Caco-2 (cell line): ENCODE data around the gene HID1. TPM values are rescaled to one million over a fixed set of nuclear protein-coding genes. Genes with fewer than 3 reads are reported as not detected.

Experiments
- BruUV-seq: library from RNA; stranded (reverse); fragments of 400-500 nt; replicated peaks from 2 replicates; lab custom pipeline; 2021; lab: Mats Ljungman, UMichigan
- CTCF ChIA-PET: fragments of 300-600 bp; sonication (Branson Sonifier 250); formaldehyde crosslinking; loops from one replicate; lab custom pipeline; 2022; ENCODE audit warnings: antibody characterized with exemption; lab: Charles Lee
- POLR2A ChIA-PET: fragments of 300-600 bp; sonication (Branson Sonifier 250); formaldehyde crosslinking; loops from one replicate; lab custom pipeline; 2022; ENCODE audit warnings: antibody characterized with exemption; lab: Charles Lee
- DNase-seq, 2 experiments: peaks; one replicate each; pipeline versions ENCODE4 v3.0.0 to v3.0.0-alpha.2; 2020 to 2022
- H3K27me3 ChIP-seq: replicated peaks from 2 replicates; pipeline ENCODE4 v1.6.0; 2011; ENCODE audit warnings: low read length; ENCODE audit not compliant: control insufficient read depth, insufficient read depth
- H3K36me3 ChIP-seq: 2 replicates; pipeline ENCODE4 v1.5.1; 2011; ENCODE audit warnings: low read length; ENCODE audit not compliant: control insufficient read depth, insufficient read depth
- H3K4me1 ChIP-seq: fragments of 250-450 bp; sonication (Bioruptor Pico); 2 replicates; pipeline ENCODE4 v1.5.1; 2020; ENCODE audit warnings: mild to moderate bottlenecking
- H3K4me3 ChIP-seq: 2 replicates; pipeline ENCODE4 v1.5.1; 2011; ENCODE audit warnings: low read depth, mild to moderate bottlenecking, control low read depth, low read length
- H3K9me3 ChIP-seq: fragments of 250-450 bp; sonication (Bioruptor Pico); 2 replicates; pipeline ENCODE4 v1.5.1; 2020; ENCODE audit warnings: mild to moderate bottlenecking, moderate library complexity
- H3K27ac Mint-ChIP-seq: one replicate; pipeline ENCODE4 v1.8.0; 2022; ENCODE audit warnings: mixed read lengths; ENCODE audit not compliant: unreplicated experiment
- H3K27me3 Mint-ChIP-seq: one replicate; pipeline ENCODE4 v1.8.0; 2022; ENCODE audit warnings: mixed read lengths; ENCODE audit not compliant: insufficient read depth, unreplicated experiment
- H3K36me3 Mint-ChIP-seq: one replicate; pipeline ENCODE4 v1.8.0; 2022; ENCODE audit warnings: mild to moderate bottlenecking, mixed read lengths; ENCODE audit not compliant: insufficient read depth, unreplicated experiment
- H3K4me1 Mint-ChIP-seq: one replicate; pipeline ENCODE4 v1.8.0; 2022; ENCODE audit warnings: low read depth, mixed read lengths; ENCODE audit not compliant: unreplicated experiment
- H3K4me3 Mint-ChIP-seq: one replicate; pipeline ENCODE4 v1.8.0; 2022; ENCODE audit warnings: mild to moderate bottlenecking, moderate library complexity, mixed read lengths; ENCODE audit not compliant: unreplicated experiment
- H3K9me3 Mint-ChIP-seq: one replicate; pipeline ENCODE4 v1.8.0; 2022; ENCODE audit warnings: mixed read lengths; ENCODE audit not compliant: unreplicated experiment
- CTCF ChIP-seq, 2 experiments: fragments of 200-600 bp in 1 of 2; IDR thresholded peaks; 1 replicate in 1 of 2; 2 replicates in 1 of 2; pipeline versions ENCODE4 v1.5.1 to v1.8.0; 2011 to 2022; ENCODE audit warnings: antibody characterized with exemption in 1 of 2, control low read depth in 1 of 2, inconsistent platforms in 1 of 2, low read depth in 1 of 2, low read length in 1 of 2, mild to moderate bottlenecking in 1 of 2, moderate library complexity in 1 of 2; ENCODE audit not compliant: insufficient read depth in 1 of 2, severe bottlenecking in 1 of 2, unreplicated experiment in 1 of 2
- intact Hi-C: fragments of 100-400 bp; cut with micrococcal nuclease; formaldehyde crosslinking; loops from one replicate; pipeline ENCODE4 v1.10.0; 2022; ENCODE audit not compliant: unreplicated experiment
- total RNA-seq: library from RNA; stranded (reverse); gene quantifications from 2 replicates; pipeline ENCODE4 v1.2.3, GENCODE V29; 2022

HID1 gene
- total RNA-seq, 1 experiment from 2014 or later, result 29.8 TPM

GRCh38 chr17:74957935-74958740 lies 14.4 kb downstream of the HID1 start:
- CTCF ChIA-PET, result interaction anchor here (0.6 to 3.9 kb wide), 15 partner anchors 9 to 138 kb away, joined by 3 to 46 read pairs (median 5); partner anchors contain the start of genes CDR2L, FADS6, FDXR and HID1
- peaks cover 23% of the 10 kb centered on the region for H3K36me3 Mint-ChIP-seq

DNA sequence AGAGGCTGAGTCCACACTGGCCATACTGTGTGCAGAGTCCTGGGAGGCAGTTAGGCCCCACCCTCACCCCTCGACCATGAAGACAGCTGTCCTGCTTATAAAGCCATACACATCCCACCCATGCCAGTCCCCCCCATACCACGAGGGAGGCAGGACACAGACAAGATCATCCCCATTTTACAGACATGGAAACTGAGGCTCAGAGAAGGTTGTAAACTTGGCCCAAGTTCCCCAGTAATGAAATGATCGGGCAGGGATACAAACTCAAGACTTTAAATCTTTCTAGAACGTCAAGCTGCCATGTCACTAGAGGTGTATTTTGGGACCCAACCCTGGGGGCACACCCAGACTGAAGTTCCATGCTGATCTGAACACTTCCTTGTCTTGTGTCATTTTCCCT lies 16.5 kb downstream of the HID1 start:
- Mint-ChIP-seq H3K36me3 (peaks cover 21% of the 10 kb centered on the region), H3K9me3 (no peaks in the 10 kb centered on the region), H3K4me1 (peaks cover 21% of the 10 kb centered on the region), H3K27ac (no peak overlapping the region), H3K4me3 (no peak overlapping the region), H3K27me3 (no peaks in the 10 kb centered on the region)
- Histone ChIP-seq H3K9me3 (no peaks in the 10 kb centered on the region), H3K36me3 (peaks cover 1% of the 10 kb centered on the region), H3K27me3 (no peaks in the 10 kb centered on the region), H3K4me3 (no peak overlapping the region), H3K4me1 (peaks cover 11% of the 10 kb centered on the region)
- TF ChIP-seq CTCF (IDR thresholded peaks at IDR 0.05; ENCODE audit: insufficient read depth in 1 of 2, low read depth in 1 of 2, low read length in 1 of 2, severe bottlenecking in 1 of 2, unreplicated experiment in 1 of 2), result no peak
- no peak for DNase-seq
- no TSS peak for BruUV-seq
- CTCF ChIA-PET, result interaction anchor here (1.3 to 3.9 kb wide), 3 partner anchors 32 to 113 kb away, joined by 3 to 46 read pairs (median 4); partner anchors contain the start of genes FDXR, OTOP2 and USH1G
- POLR2A ChIA-PET, result no interaction called here
- intact Hi-C loops, result no loop called here

More at GRCh38 chr17:74957935-74958740, 14.4 kb downstream of the HID1 start:
- no peaks in the 10 kb centered on the region for H3K27me3 ChIP-seq
- POLR2A ChIA-PET, result interaction anchor here (0.5 to 0.6 kb wide), 2 partner anchors 24 to 86 kb away, joined by 3 read pairs; partner anchors contain the start of gene FDXR
- Mint-ChIP-seq H3K27ac (peak overlapping the region; percentile 35), H3K9me3 (no peaks in the 10 kb centered on the region), H3K4me3 (no peak overlapping the region), H3K4me1 (peaks cover 28% of the 10 kb centered on the region), H3K27me3 (no peaks in the 10 kb centered on the region)
- H3K4me3 ChIP-seq, result no peak overlapping the region
- peak; percentile 75 to 91 for DNase-seq
- BruUV-seq, result no TSS peak
- no peaks in the 10 kb centered on the region for H3K9me3 ChIP-seq
- H3K36me3 ChIP-seq, result peaks cover 1% of the 10 kb centered on the region; the same call in 1 of the 2 replicates
- intact Hi-C loops, result loop anchor here (1.0 kb wide), 2 partner anchors 35 to 167 kb away; partner anchors contain the start of gene USH1G
- H3K4me1 ChIP-seq, result peaks cover 7% of the 10 kb centered on the region
- peak; percentile 96 to 98 for TF ChIP-seq CTCF (IDR thresholded peaks at IDR 0.05; ENCODE audit: insufficient read depth in 1 of 2, low read depth in 1 of 2, low read length in 1 of 2, severe bottlenecking in 1 of 2, unreplicated experiment in 1 of 2)

DNA sequence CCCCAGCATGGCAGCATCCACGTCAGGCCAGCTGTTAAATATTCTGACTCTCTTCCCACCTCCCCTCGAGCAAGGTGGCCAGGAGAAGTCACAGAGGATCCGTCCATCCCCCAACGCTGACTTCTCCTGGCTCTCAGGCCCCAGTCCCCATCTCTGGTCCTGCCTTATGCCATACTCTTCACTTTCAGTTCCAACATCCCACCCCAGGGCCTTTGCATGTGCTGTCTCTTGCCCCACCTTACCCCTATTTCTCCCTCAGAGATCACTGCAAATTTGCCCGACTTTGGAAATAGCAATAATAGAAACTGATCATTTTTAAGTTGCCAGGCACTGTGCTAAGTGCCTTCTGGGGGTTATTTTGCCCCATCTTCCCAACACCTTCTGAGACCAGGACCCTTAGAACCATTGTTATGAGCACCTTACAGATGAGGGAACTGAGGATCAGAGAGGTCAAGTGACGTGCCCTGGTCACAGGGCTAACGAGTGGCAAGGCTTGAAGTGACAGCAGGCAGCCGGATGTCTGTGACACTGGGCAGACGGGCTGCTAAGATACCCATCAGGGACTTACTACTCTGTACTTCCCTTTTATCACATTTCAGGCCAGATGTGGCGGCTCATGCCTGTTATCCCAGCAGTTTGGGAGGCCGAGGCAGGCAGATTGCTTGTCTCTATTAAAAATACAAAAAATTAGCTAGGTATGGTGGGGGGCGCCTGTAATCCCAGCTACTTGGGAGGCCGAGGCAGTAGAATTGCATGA lies 17.7 kb downstream of the HID1 start:
- Histone ChIP-seq H3K36me3 (peaks cover under 1% of the 10 kb centered on the region), H3K4me3 (no peak overlapping the region), H3K4me1 (peaks cover 8% of the 10 kb centered on the region), H3K9me3 (no peaks in the 10 kb centered on the region), H3K27me3 (no peaks in the 10 kb centered on the region)
- peaks cover 9% of the 10 kb centered on the region for H3K36me3 Mint-ChIP-seq
- no peak for TF ChIP-seq CTCF (IDR thresholded peaks at IDR 0.05; ENCODE audit: insufficient read depth in 1 of 2, low read depth in 1 of 2, low read length in 1 of 2, severe bottlenecking in 1 of 2, unreplicated experiment in 1 of 2)
- no peak for DNase-seq
- no peak overlapping the region for H3K4me3 Mint-ChIP-seq
- H3K27me3 Mint-ChIP-seq, result no peaks in the 10 kb centered on the region
- no peak overlapping the region for H3K27ac Mint-ChIP-seq
- POLR2A ChIA-PET, result no interaction called here
- BruUV-seq, result no TSS peak
- intact Hi-C loops, result loop anchor here (5.0 kb wide), 1 partner anchor 208 kb away; the partner anchor contains the start of gene NHERF1
- no peaks in the 10 kb centered on the region for H3K9me3 Mint-ChIP-seq
- CTCF ChIA-PET, result no interaction called here
- peaks cover 9% of the 10 kb centered on the region for H3K4me1 Mint-ChIP-seq
